ENCODE results near the gene FBXW5.

DNA sequence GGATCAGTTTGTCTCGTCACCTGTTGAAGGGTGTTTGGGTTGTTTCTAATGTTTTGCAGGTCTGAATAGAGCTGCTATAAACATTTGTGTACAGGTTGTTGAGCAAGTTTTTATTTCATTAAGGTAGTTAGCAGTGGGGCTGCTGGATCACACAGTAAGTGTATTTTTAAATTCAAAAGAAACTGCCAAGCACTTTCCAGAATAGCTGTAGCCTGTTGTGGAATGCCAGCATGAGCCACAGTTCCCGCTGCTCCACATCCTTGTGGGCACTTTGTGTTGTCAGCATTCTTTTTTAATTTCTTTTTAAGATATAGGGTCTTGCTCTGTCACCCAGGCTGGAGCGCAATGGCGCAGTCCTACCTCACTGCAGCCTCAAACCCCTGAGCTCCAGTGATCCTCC is 14.5 kb downstream of the FBXW5 start:
- TF ChIP-seq CTCF (IDR thresholded peaks at IDR 0.05 in 4 of 5, conservative IDR thresholded peaks at IDR 0.05 in 1 of 5), result no peak
- TF ChIP-seq POLR2A (IDR thresholded peaks at IDR 0.05), result peak in 1 of 2 donors; percentile 15
